PFSK-1 (cell line): ENCODE measurements around the gene PREX1.

Experiments used
- FOXP2 ChIP-seq: optimal IDR thresholded peaks from 2 replicates; pipeline ENCODE3; 2011; ENCODE audit warnings: borderline replicate concordance, control low read depth, inconsistent platforms; ENCODE audit not compliant: insufficient read depth; ENCODE audit errors: extremely low read length, extremely low read depth
- POLR2AphosphoS5 ChIP-seq: IDR thresholded peaks from 2 replicates; pipeline ENCODE4 v1.6.1; 2012; ENCODE audit warnings: low read depth, mild to moderate bottlenecking, control low read depth, low read length, moderate library complexity
- REST ChIP-seq, 2 experiments: IDR thresholded peaks; 2 replicates each; pipeline versions ENCODE4 v1.6.1 to v1.8.0; 2011 to 2012; ENCODE audit warnings: low read depth in 2 of 2, low read length in 2 of 2, control low read depth in 1 of 2, inconsistent platforms in 1 of 2, mild to moderate bottlenecking in 1 of 2, moderate library complexity in 1 of 2; ENCODE audit not compliant: insufficient read depth in 1 of 2
- SIN3A ChIP-seq: IDR thresholded peaks from 2 replicates; pipeline ENCODE4 v1.6.1; 2012; ENCODE audit warnings: mild to moderate bottlenecking, low read length, moderate library complexity, borderline replicate concordance; ENCODE audit not compliant: insufficient read depth
- TAF1 ChIP-seq: IDR thresholded peaks from 2 replicates; pipeline ENCODE4 v1.6.1; 2012; ENCODE audit warnings: low read length, control low read depth, borderline replicate concordance; ENCODE audit not compliant: insufficient read depth

The PREX1 gene

GRCh38 chr20:48826069-48826468 lies 1.7 kb downstream of the PREX1 start:
- no peak for TF ChIP-seq SIN3A
- TF ChIP-seq FOXP2, result no peak
- TF ChIP-seq TAF1, result no peak
- TF ChIP-seq REST (IDR thresholded peaks at IDR 0.05; ENCODE audit: insufficient read depth in 1 of 2, low read depth in 2 of 2, low read length in 2 of 2), result no peak
- TF ChIP-seq POLR2AphosphoS5, result no peak

- no peak for TF ChIP-seq REST (IDR thresholded peaks at IDR 0.05; ENCODE audit: insufficient read depth in 1 of 2, low read depth in 2 of 2, low read length in 2 of 2)
- no peak for TF ChIP-seq POLR2AphosphoS5
- TF ChIP-seq TAF1, result no peak
- TF ChIP-seq SIN3A, result no peak
- no peak for TF ChIP-seq FOXP2
Measured at GRCh38 chr20:48825566-48825920, 2.3 kb downstream of the PREX1 start.

GRCh38 chr20:48824830-48825565 lies 2.8 kb downstream of the PREX1 start:
- TF ChIP-seq TAF1 (no peak), FOXP2 (no peak), SIN3A (no peak), REST (IDR thresholded peaks at IDR 0.05; ENCODE audit: insufficient read depth in 1 of 2, low read depth in 2 of 2, low read length in 2 of 2) (no peak), POLR2AphosphoS5 (no peak)

- TF ChIP-seq REST (IDR thresholded peaks at IDR 0.05; ENCODE audit: insufficient read depth in 1 of 2, low read depth in 2 of 2, low read length in 2 of 2) (no peak), POLR2AphosphoS5 (no peak), SIN3A (no peak), FOXP2 (no peak), TAF1 (no peak)
Measured at GRCh38 chr20:48823960-48824498, 3.8 kb downstream of the PREX1 start.
